COLO668 (cell line): ENCODE measurements around the gene PCDHB7.
"Not testable (repeated sequence)": the region's sequence is repeated elsewhere in the genome, so short reads cannot be mapped to it uniquely, and the experiment has no call there.

Source experiments
- DNase-seq: peaks from one replicate; lab custom pipeline; 2025; ENCODE audit not compliant: unreplicated experiment; lab: John Stamatoyannopoulos, UW

The PCDHB7 gene

GRCh38 chr5:141179876-141180275 lies 7.4 kb downstream of the PCDHB7 start:
- DNase-seq = not testable (repeated sequence)

- DNase-seq = no peak
Measured at GRCh38 chr5:141180313-141180712, 7.9 kb downstream of the PCDHB7 start.

GRCh38 chr5:141182248-141182647 lies 9.8 kb downstream of the PCDHB7 start, which contains the start of gene PCDHB16:
TSS of gene PCDHB16 (plus strand) at chr5:141182387. CDS start at chr5:141182560, 173 bp downstream.
- no peak for DNase-seq

- DNase-seq = not testable (repeated sequence)
Measured at GRCh38 chr5:141184117-141184855, 11.8 kb downstream of the PCDHB7 start.

- DNase-seq = peak; percentile 38
Measured at GRCh38 chr5:141186897-141187512, 14.6 kb downstream of the PCDHB7 start, which contains the start of gene PCDHB9. TSS of gene PCDHB9 (plus strand) at chr5:141187161. CDS start at chr5:141187319, 158 bp downstream.

GRCh38 chr5:141188682-141189081 lies 16.2 kb downstream of the PCDHB7 start:
- DNase-seq = not testable (repeated sequence)

- not testable (repeated sequence) for DNase-seq
Measured at GRCh38 chr5:141189131-141189530, 16.7 kb downstream of the PCDHB7 start.

GRCh38 chr5:141192110-141192725 lies 19.8 kb downstream of the PCDHB7 start, which contains the start of gene PCDHB10:
TSS of gene PCDHB10 (plus strand) at chr5:141192353. CDS start at chr5:141192553, 200 bp downstream.
- DNase-seq = peak; percentile 43

- not testable (repeated sequence) for DNase-seq
Measured at GRCh38 chr5:141194332-141194731, 21.9 kb downstream of the PCDHB7 start.

GRCh38 chr5:141196363-141196762 lies 23.9 kb downstream of the PCDHB7 start:
- DNase-seq = no peak

- DNase-seq = peak; percentile 2
Measured at GRCh38 chr5:141199359-141200235, 27.2 kb downstream of the PCDHB7 start, which contains the start of gene PCDHB11. TSS of gene PCDHB11 (plus strand) at chr5:141199627. CDS start at chr5:141199775, 148 bp downstream.

- DNase-seq = not testable (repeated sequence)
Measured at GRCh38 chr5:141201126-141201525, 28.7 kb downstream of the PCDHB7 start.

- not testable (repeated sequence) for DNase-seq
Measured at GRCh38 chr5:141201646-141202045, 29.2 kb downstream of the PCDHB7 start.

GRCh38 chr5:141208478-141208877 lies 36.0 kb downstream of the PCDHB7 start, which contains the start of gene PCDHB12:
TSS of gene PCDHB12 (plus strand) at chr5:141208719. CDS start at chr5:141208908, 189 bp downstream.
- DNase-seq = no peak

GRCh38 chr5:141210281-141210680 lies 37.8 kb downstream of the PCDHB7 start:
- DNase-seq = not testable (repeated sequence)

- not testable (repeated sequence) for DNase-seq
Measured at GRCh38 chr5:141210849-141211248, 38.4 kb downstream of the PCDHB7 start.

- peak; percentile 52 for DNase-seq
Measured at GRCh38 chr5:141213656-141214339, 41.4 kb downstream of the PCDHB7 start, which contains the start of gene PCDHB13. TSS of gene PCDHB13 (plus strand) at chr5:141213919. CDS start at chr5:141214124, 205 bp downstream.

- not testable (repeated sequence) for DNase-seq
Measured at GRCh38 chr5:141214583-141214982, 42.1 kb downstream of the PCDHB7 start.

- not testable (repeated sequence) for DNase-seq
Measured at GRCh38 chr5:141215504-141215903, 43.1 kb downstream of the PCDHB7 start.

- DNase-seq = not testable (repeated sequence)
Measured at GRCh38 chr5:141216035-141216434, 43.6 kb downstream of the PCDHB7 start.
